GM18511 (cell line): ENCODE measurements around the gene GSPT1.
"Not testable (repeated sequence)": the region's sequence is repeated elsewhere in the genome, so short reads cannot be mapped to it uniquely, and the experiment has no call there.

Source experiments
- ATAC-seq: cut with Tn5 transposase; IDR thresholded peaks from one replicate; pipeline ENCODE4 v1.9.1; 2021; ENCODE audit warnings: mild to moderate bottlenecking, moderate library complexity; ENCODE audit not compliant: unreplicated experiment

The GSPT1 gene

DNA sequence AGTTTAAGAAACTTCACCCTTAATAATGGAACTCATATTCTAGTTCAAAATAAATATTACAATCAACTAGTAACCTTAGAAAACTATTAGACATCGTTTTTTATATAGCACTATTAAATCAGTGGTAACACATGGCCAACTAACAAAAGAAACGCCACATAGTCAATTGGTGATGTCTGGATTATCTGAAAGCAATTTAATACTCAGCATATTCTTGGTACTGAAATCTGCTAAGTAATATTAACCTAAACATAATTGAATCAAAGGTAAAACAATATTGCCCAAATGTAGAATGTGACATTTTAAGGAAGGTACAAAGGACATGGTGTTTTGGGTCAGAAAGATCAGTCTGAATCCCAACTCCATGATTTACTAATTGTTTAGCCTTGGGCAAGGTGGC lies 53.3 kb downstream of the GSPT1 start:
- no peak for ATAC-seq

DNA sequence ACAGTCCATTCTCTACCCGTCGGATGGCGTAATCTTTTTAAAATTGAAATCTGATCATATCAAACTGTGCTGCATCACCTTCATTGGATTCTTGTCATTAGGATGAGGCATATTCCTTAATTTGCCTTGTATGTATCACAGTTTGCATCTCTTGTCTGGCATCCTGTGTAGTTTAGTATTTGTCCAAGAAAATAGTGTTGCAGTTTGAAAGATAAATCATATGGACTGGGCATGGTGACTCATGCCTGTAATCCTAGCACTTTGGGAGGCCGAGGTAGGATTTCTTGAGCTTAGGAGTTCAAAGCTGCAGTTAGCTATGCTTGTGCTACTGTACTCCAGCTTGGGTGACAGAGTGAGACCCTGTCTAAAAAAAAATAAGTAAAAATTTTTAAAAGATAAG lies 58.6 kb downstream of the GSPT1 start:
- ATAC-seq = no peak

DNA sequence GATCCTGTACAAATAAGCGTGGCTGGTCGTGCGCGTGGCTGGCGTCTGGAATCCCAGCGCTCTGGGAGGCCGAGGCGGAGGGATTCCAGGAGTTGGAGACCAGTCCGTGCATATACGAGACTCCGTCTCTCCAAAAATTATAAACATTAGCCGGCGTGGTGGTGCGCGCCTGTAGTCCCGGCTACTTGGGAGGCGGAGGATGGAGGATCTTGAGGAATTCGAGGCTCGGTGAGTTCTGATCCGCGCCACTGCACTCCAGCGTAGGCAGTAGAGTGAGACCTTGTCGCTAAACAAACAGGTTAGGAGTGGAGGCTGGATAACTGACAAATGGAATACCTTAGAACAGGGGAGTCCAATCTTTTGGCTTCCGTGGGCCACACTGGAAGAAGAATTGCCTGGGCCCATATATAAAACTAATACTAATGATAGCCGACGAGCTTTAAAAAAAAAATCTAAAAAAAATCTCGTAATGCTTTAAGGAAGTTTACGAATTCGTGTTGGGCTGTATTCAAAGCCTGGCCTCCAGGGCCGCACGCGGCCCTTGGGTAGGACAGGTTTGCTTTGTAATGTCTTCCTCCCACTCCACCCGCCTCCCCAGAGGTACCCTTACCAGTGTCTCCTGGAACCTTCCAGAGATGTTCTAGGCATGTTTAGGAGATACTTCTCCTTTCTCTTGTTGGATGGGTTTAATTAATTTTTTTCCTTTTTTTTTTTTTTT lies 63.5 kb downstream of the GSPT1 start:
- no peak for ATAC-seq

DNA sequence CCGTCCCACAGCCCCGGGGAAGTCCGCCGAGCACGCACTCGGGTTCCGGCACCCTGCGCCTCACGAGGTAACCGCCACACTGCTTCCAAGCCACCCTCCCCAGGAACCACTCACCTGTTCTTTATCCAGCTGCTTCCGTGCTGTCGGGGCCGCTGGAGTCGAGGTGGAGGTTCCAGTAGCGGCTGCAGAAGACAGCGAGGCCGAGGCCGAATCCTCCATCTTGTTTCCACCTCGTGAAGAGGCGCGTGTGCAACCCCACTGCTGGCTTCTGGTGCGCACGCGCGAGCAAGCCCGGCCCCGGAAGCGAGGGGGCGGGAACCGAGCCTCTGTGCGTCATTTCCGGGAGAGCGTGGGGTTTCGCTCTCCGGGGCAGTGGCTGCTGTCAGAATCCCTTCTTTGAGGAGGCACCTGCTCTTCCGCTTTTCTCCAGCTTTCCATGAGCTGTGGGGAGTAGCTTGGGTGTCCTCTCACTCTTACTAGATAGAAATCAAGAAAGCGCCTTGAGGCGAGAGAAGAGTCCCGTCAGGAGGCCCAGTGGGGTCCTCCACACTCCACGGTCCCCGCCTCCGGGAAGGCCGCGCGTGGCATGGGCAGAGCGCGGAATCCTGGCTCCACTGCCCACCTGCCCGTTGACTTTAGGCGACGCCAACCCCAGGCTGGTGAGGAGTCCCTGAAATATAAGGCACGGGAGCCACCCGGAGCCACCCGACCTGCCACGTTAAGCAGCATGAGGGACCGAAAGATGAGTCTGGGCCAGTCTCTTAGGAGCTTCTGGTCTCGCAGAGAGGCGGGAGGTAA lies 64.3 kb downstream of the GSPT1 start, which contains the start of gene RSL1D1:
Gene RSL1D1, minus strand, starts transcription at position 249 of the 798 bp plus-strand sequence. Its CDS starts 30 bp downstream, at position 219.
- peak; percentile 83 for ATAC-seq

DNA sequence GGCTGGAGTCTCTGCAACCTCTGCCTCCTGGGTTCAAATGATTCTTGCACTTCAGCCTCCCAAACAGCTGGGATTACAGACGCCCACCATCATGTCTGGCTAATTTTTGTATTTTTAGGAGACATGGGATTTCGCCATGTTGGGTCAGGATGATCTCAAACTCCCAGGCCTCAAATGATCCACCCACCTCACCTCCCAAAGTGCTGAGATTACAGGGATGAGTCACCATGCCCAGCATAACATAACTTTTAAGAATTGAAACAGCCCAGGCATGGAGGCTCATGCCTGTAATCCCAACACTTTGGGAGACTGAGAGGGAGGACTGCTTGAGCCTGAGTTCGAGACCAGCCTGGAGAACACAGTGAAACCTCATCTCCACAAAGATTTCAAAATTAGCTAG lies 66.9 kb downstream of the GSPT1 start:
- no peak for ATAC-seq

DNA sequence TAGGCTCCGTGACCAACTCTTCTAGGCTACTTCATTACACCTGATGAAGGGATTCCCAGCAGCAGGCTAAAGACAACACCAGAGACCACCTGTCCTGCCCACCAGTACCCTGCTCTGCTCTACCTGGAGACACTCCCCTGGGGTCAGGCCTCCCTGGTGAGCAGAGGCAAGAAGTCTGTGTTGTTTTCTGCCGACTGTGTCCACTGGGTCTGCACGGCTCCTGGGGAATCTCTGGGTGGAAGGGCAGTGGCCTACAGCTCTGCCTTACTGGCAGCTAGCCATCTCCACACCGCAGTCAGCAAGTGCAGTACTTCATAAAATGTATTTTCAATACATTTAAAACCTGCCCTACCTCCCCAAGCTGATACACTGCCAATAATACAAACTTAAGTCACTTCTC lies 71.3 kb downstream of the GSPT1 start:
- no peak for ATAC-seq

DNA sequence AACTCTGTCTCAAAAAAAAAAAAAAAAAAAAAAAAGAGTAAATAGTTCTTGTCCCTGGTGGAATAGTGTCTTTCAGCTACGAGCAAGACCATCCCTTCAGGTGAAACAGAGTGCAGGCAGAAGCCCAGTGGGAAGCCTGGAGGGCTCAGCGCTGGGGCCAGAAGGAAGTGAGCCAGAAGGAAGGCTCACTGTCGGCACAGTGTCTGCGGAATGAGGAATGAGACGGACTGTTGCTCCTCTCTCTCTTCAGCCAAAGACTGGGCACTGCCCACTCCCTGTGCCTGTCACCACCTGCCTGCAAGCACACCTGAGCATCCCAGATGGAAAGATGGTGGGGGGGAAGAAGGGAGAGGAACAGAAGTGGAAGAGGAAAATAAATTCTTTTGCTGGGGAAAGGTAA lies 71.9 kb downstream of the GSPT1 start:
- no peak for ATAC-seq

DNA sequence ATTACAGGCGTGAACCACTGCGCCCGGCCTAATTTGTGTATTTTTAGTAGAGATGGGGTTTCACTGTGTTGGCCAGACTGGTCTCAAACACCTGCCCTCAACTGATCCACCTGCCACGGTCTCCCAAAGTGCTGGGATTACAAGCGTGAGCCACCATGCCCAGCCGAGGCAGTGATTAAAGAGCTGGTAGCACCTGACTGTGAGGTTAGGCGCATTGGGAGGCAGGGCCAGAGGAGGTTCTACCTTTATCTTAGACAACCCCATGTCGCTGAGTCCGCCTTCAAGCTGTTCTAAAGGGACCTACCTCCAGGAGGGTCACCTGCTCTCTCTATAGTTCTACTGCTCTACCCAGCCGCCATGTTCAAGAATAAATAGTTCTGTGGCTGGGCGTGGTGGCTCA lies 72.5 kb downstream of the GSPT1 start:
- no peak for ATAC-seq

DNA sequence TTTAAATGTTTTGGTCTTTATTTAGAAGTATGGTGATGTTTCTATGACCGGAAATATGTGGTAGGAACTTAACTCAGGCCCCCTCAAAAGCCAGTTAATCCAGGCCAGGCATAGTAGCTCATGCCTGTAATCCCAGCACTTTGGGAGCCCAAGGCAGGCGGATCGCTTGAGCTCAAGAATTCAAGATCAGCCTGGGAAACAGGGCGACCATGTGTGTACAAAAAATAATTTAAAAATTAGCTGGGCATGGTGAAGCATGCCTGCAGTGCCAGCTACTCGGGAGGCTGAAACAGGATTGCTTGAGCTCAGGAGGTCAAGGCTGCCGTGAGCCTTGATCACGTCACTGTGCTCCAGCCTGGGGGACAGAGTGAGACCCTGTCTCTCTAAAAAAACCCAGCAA lies 74.7 kb downstream of the GSPT1 start:
- ATAC-seq = no peak

DNA sequence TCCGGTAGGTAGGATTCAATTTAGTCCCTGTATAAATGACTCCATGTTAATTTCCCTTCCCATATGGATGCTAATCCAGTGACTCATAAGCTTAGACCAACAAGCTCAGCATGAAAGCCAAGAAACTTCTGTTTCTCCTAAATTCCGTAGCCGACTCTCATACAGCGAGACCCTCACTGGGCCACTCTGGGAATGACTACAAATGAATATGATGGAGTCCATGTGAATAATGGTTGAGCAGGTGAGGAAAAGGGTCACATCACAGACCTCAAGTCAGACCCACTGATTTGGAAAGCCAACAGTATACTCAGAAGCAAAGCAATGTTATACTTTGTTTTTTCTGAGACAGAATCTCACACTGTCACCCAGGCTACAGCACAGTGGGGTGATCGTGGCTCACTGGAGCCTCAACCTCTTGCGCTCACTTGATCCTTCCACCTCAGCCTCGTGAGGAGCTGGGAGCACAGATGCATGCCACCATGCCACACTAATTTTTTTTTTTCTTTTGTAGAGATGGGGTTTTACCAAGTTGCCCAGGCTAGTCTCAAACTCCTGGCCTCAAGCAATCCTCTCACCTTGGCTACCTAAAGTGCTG lies 79.0 kb downstream of the GSPT1 start:
- ATAC-seq = no peak

DNA sequence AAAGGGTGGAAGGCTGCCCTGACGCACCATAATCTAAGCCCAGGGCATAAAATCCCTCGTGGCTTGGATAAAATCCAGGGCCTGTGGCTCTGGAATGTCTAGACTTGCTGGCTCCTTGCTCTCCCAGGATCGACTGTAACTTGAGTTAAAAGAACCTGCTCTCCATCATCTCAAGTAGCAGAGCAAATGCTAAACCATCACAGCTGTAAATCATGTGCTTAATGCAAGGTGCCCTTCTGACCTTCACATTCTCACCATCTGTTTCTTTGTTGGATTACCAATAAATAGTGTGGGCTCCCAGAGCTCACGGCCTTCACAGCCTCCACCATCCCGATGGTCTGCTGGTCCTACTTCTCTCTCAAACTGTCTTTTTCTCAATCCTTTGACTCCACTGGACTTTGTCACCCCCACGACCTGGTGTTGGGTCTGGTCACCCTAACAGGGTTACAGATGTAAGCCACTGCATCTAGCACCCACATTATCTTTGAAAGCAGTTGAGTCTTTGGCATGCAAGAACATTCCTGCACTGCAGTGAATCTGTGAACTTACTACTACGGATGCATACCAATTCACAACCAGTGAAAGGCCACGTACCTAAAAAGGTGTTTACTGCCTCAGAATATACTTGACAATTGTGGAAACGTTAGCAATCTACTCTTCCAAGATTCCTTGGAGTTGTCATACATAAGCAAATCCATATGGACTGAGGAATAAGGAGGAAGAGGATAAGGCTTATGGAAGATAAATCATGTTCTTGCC lies 79.7 kb downstream of the GSPT1 start:
- ATAC-seq = no peak

DNA sequence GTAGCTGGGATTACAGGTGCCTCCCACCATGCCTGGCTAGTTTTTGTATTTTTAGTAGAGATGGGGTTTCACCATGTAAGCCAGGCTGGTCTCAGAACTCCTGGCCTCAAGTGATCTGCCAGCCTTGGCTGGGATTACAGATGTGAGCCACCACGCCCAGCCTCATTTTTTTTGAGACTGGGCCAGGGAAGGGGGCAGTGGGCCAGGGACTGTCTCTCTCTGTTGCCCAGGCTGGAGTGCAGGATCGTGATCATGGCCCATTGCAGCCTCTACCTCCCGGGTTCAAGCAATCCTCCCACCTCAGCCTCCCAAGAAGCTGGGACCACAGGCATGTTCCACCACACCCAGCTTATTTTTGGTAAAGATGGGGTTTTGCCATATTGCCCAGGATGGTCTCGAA lies 80.4 kb downstream of the GSPT1 start:
- no peak for ATAC-seq

DNA sequence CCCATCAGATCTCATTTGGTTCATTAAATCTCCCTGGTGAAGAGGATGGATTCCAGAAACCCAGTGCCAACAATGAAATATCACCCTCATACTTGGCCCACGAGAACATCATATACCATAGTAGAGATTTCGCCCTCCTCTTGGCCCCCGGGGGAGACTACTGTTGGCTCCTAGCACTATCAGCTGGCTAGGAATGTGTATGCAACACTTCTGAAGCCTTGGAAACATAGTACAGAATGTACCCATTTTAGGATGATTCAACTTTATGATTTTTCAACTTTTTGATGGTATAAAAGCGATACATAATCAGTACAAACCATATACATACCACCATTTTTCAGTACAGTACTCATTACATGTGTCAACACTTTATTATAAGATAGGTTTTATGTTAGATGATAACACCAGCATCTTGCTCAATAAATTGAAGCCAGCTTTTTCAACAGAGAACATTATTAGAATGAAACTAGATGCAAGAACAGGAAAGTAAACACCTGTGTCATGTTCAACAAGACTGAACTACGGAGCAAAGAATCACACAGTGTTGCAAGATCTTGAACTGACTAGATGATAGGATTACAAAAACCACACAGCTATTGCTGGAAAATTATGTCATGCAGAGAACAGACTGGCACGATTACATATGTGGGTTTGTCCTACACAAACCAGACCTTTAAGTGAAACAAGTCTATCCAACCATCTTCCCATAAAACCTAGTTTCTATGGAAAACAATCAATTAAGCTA lies 81.6 kb downstream of the GSPT1 start:
- ATAC-seq = no peak

DNA sequence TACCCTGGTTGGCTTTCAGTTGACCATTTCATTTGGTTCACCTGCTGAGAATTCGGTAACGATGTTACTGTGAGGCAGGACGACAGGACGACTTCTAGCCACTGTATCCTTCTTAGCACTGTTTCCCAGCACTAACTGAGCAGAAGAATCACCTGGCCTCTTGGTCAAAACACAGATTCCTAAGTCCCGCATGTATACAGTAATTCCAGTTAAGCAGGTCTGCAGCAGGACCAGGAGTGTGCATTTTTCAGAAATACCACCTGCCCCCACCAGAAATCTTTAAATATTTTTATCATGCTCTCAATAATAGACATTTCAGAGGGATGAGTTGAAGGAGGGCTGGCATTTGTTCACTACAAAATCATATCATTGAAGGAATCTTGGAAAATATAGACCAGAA lies 87.1 kb downstream of the GSPT1 start:
- ATAC-seq = no peak

DNA sequence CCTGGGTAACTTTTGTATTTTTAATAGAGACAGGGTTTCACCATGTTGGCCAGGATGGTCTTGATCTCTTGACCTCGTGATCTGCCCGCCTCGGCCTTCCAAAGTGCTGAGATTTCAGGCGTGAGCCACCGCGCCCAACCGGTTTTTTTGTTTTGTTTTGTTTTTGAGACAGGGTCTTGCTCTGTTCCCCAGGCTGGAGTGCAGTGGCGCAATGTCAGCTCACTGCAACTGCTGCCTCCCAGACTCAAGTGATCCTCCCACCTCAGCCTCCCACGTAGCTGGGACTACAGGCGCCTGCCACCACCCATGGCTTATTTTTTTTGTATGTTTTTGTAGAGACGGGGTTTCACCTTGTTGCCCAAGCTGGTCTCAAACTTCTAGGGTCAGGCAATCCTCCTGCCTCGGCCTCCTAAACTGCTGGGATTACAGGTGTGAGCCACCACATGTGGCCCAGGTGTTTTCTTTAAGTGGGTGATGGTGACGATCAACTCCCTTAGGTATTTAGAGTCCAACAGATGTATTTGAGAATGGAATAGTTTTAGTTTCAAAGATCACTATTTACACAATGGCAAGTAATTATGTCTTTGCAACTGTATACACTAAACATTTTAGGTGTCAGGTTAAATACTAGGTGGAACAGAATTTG lies 90.1 kb downstream of the GSPT1 start:
- ATAC-seq = not testable (repeated sequence)

DNA sequence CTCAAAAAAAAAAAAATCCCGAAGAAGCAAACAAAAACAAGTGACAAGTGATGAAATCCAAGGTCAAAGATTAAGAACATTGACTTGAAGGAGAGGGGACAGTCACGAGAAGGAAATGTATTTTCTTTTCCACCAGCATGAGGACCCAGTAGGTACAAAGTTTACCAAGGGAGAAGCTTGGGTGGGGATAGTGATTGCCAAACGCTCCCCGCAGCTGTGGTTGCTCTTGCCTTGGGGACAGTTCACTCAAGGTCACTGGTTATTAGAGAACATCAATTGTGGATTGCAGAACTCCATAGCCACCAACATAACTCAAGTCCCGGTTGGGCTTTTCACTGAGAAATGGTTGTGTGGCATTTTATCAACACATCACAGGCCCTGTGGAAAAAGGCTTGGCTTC lies 91.4 kb downstream of the GSPT1 start:
- ATAC-seq = no peak

DNA sequence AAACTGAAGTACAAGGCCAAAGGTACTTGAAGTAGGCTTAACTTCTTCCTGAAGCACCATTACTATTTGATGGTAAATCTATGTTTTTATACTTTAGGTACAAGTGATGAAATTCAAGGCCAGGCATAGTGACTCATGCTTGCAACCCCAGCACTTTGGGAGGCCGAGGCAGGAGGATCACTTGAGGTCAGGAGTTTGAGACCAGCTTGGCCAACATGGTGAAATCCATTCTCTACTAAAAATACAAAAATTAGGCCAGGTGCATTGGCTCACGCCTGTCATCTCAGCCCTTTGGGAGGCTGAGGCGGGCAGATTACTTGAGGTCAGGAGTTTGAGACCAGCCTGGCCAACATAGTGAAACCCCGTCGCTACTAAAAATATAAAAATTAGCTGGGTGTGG lies 92.1 kb downstream of the GSPT1 start:
- ATAC-seq = not testable (repeated sequence)

DNA sequence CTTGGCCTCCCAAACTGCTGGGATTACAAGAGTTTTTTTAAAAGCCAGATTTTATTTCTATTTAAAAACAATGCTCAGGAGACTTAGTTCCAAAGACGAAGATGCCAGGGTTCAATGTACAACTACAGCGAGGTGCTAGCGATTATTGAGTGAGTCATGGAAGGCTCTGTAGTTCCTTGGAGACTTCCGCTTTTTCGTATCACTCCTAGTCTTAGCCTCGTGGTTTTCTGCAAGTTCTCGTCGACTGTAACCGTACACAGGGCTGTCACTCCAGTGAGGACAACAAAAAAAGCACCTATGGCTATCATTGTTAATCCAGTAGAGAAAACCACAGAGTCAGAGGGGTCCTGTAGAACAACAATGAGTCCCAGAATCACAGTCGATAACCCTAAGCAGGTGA lies 96.0 kb downstream of the GSPT1 start:
- ATAC-seq = no peak

DNA sequence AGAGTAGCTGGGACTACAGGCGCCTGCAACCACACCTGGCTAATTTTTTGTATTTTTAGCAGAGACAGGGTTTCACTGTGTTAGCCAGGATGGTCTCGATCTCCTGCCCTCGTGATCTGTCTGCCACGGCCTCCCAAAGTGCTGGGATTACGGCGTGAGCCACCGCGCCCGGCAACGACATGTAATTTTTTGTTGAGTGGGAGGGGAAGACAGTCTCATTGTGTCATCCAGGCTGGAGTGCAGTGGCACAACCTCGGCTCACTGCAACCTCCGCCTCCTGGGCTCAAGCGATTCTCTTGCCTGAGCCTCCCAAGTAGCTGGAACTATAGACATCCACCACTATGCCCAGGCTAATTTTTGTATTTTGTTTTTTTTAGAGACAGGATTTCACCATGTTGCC lies 96.8 kb downstream of the GSPT1 start:
- not testable (repeated sequence) for ATAC-seq
